Gastrocnemius medialis (tissue), 4 donors: ENCODE results near the gene VPS26A. TPM values are rescaled to one million over a fixed set of nuclear protein-coding genes. Genes with fewer than 3 reads are reported as not detected.

Source experiments
- ATAC-seq, 2 donors: fragments of 150-250 bp; one replicate each; pipeline ENCODE4 v1.9.1; 2016
- DNase-seq, 2 donors: peaks; one replicate each; pipeline ENCODE4 v3.0.0-alpha.2; 2019
- H3K27ac ChIP-seq, 4 donors: fragments of 200-600 bp; sonication (generic); 1 replicate in 1 of 4; 2 replicates in 3 of 4; pipeline ENCODE4 v1.5.1; 2016 to 2018; ENCODE audit warnings: mild to moderate bottlenecking in 2 of 4, moderate library complexity in 1 of 4
- H3K27me3 ChIP-seq, 3 donors: fragments of 200-600 bp; sonication (generic) in 2 of 3; 1 replicate in 1 of 3; 2 replicates in 2 of 3; pipeline versions ENCODE4 v1.5.1 to v1.6.0; 2016 to 2019; ENCODE audit warnings: mild to moderate bottlenecking in 1 of 3, moderate library complexity in 1 of 3
- H3K36me3 ChIP-seq, 2 donors: fragments of 200-600 bp; sonication (generic) in 1 of 2; one replicate each; pipeline ENCODE4 v1.5.1; 2017 to 2018
- H3K4me1 ChIP-seq, 2 donors: fragments of 200-600 bp; sonication (generic) in 1 of 2; one replicate each; pipeline ENCODE4 v1.5.1; 2016 to 2017; ENCODE audit warnings: mild to moderate bottlenecking in 2 of 2
- H3K4me3 ChIP-seq, 4 donors: fragments of 200-600 bp; sonication (generic) in 3 of 4; 1 replicate in 1 of 4; 2 replicates in 3 of 4; pipeline ENCODE4 v1.5.1; 2016 to 2019; ENCODE audit warnings: mild to moderate bottlenecking in 2 of 4
- H3K9me3 ChIP-seq, 3 donors: fragments of 200-600 bp; sonication (generic) in 2 of 3; 1 replicate in 1 of 3; 2 replicates in 2 of 3; pipeline ENCODE4 v1.5.1; 2016 to 2019
- POLR2A ChIP-seq, 2 donors: fragments of 450-650 bp; IDR thresholded peaks; one replicate each; pipeline ENCODE4 v1.6.1; 2017; ENCODE audit warnings: antibody characterized with exemption in 2 of 2, mild to moderate bottlenecking in 2 of 2, moderate library complexity in 2 of 2
- in situ Hi-C, 4 donors: fragments of 200-750 bp; cut with MboI; loops; one replicate each; pipeline versions ENCODE4 v1.15.0 to v1.8.0; 2017; ENCODE audit warnings: low sequenced_read_pairs in 4 of 4
- intact Hi-C: fragments of 100-400 bp; cut with DNase I; formaldehyde crosslinking; loops from one replicate; pipeline ENCODE4 v1.15.1; 2023; ENCODE audit warnings: low total_unique reads
- total RNA-seq, 4 donors: library from RNA; depleted of rRNA; stranded (reverse); fragments of >200 nt; gene quantifications; one replicate each; pipeline versions ENCODE4 v1.1.0 to v1.2.3, GENCODE V29; 2016
- TF ChIP-seq, protein P1 (sequence below), 5 experiments: fragments of 450-650 bp in 3 of 5; fragments of 200-600 bp in 2 of 5; sonication (generic) in 2 of 5; IDR thresholded peaks in 4 of 5; conservative IDR thresholded peaks in 1 of 5; 1 replicate in 4 of 5; 2 replicates in 1 of 5; pipeline ENCODE4 v1.5.1; 2016 to 2019; ENCODE audit warnings: antibody characterized with exemption in 5 of 5, mild to moderate bottlenecking in 3 of 5, moderate library complexity in 3 of 5

The VPS26A gene
- total RNA-seq, 4 donors from 2014 or later, result 21.0 to 31.1 (median 25.4) TPM

DNA sequence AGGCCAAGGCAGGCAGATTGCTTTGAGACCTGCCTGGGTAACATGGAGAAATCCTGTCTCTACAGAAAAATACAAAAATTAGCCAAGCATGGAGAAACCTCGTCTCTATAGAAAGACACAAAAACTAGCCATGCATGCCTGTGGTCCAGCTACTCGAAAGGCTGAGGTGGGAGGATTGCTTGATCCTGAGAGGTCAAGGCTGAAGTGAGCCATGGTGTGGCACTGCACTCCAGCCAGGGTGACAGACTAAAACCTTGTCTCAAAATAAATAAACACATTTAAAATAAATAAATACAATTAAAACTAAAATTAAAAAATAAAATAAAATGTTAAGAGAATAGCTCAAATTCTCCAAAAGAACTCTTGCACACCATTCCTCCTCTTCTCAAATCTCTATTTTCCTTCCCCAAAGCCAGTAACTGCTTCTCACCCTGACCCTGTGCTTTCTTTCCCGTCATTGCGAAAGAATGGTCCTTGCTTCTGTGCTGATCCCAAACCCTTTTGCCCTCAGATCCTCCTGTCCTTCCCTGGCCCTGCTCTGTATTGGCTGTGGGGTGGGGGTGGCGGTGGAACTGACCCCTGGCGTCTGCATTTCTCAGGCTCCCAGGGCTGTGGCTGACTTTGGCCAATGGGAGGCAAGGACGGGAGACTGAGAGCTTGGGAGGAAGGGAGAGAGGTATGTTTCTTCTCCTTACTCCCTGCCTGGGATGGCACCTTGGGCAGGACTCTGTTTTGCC is 23.7 kb upstream of the VPS26A start:
- in situ Hi-C loops (no loop called here), intact Hi-C loops (no loop called here)
- H3K9me3 ChIP-seq, result no peaks in the 10 kb centered on the region
- H3K27ac ChIP-seq, result no peak overlapping the region
- ATAC-seq (no peak), DNase-seq (no peak)
- TF ChIP-seq, protein P1, sequence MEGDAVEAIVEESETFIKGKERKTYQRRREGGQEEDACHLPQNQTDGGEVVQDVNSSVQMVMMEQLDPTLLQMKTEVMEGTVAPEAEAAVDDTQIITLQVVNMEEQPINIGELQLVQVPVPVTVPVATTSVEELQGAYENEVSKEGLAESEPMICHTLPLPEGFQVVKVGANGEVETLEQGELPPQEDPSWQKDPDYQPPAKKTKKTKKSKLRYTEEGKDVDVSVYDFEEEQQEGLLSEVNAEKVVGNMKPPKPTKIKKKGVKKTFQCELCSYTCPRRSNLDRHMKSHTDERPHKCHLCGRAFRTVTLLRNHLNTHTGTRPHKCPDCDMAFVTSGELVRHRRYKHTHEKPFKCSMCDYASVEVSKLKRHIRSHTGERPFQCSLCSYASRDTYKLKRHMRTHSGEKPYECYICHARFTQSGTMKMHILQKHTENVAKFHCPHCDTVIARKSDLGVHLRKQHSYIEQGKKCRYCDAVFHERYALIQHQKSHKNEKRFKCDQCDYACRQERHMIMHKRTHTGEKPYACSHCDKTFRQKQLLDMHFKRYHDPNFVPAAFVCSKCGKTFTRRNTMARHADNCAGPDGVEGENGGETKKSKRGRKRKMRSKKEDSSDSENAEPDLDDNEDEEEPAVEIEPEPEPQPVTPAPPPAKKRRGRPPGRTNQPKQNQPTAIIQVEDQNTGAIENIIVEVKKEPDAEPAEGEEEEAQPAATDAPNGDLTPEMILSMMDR (IDR thresholded peaks at IDR 0.05 in 4 of 5, conservative IDR thresholded peaks at IDR 0.05 in 1 of 5), result no peak
- no peak for TF ChIP-seq POLR2A (IDR thresholded peaks at IDR 0.05)
- no peaks in the 10 kb centered on the region for H3K27me3 ChIP-seq
- H3K4me1 ChIP-seq, result no peaks in the 10 kb centered on the region
- no peaks in the 10 kb centered on the region for H3K36me3 ChIP-seq
- H3K4me3 ChIP-seq, result no peak overlapping the region

- Histone ChIP-seq H3K36me3 (no peaks in the 10 kb centered on the region), H3K27ac (no peak overlapping the region), H3K9me3 (no peaks in the 10 kb centered on the region), H3K4me3 (no peak overlapping the region), H3K27me3 (no peaks in the 10 kb centered on the region), H3K4me1 (no peaks in the 10 kb centered on the region)
- DNase-seq (no peak), ATAC-seq (no peak)
- intact Hi-C loops, result no loop called here
- TF ChIP-seq, protein P1 (IDR thresholded peaks at IDR 0.05 in 4 of 5, conservative IDR thresholded peaks at IDR 0.05 in 1 of 5), result no peak
- TF ChIP-seq POLR2A (IDR thresholded peaks at IDR 0.05), result no peak
- in situ Hi-C loops, result no loop called here
Observed at GRCh38 chr10:69101451-69102095, 22.4 kb upstream of the VPS26A start.

- no peaks in the 10 kb centered on the region for H3K4me1 ChIP-seq
- intact Hi-C loops (no loop called here), in situ Hi-C loops (no loop called here)
- no peaks in the 10 kb centered on the region for H3K36me3 ChIP-seq
- no peak for TF ChIP-seq POLR2A (IDR thresholded peaks at IDR 0.05)
- TF ChIP-seq, protein P1 (IDR thresholded peaks at IDR 0.05 in 4 of 5, conservative IDR thresholded peaks at IDR 0.05 in 1 of 5), result no peak
- H3K4me3 ChIP-seq, result no peak overlapping the region
- H3K27ac ChIP-seq, result no peak overlapping the region
- no peak for ATAC-seq
- no peak for DNase-seq
- no peaks in the 10 kb centered on the region for H3K9me3 ChIP-seq
- no peaks in the 10 kb centered on the region for H3K27me3 ChIP-seq
Observed at GRCh38 chr10:69102440-69102839, 21.5 kb upstream of the VPS26A start.

- Histone ChIP-seq H3K27ac (no peak overlapping the region), H3K27me3 (no peaks in the 10 kb centered on the region), H3K4me1 (no peaks in the 10 kb centered on the region), H3K4me3 (no peak overlapping the region), H3K36me3 (no peaks in the 10 kb centered on the region), H3K9me3 (no peaks in the 10 kb centered on the region)
- in situ Hi-C loops, result no loop called here
- ATAC-seq, result no peak
- TF ChIP-seq POLR2A (IDR thresholded peaks at IDR 0.05), result no peak
- TF ChIP-seq, protein P1 (IDR thresholded peaks at IDR 0.05 in 4 of 5, conservative IDR thresholded peaks at IDR 0.05 in 1 of 5), result no peak
- intact Hi-C loops, result no loop called here
- DNase-seq, result no peak
Observed at GRCh38 chr10:69103784-69104183, 20.2 kb upstream of the VPS26A start.
